CD8-positive, alpha-beta memory T cell (primary cell): ENCODE measurements around the gene TPRG1. TPM values are rescaled to one million over a fixed set of nuclear protein-coding genes. Genes with fewer than 3 reads are reported as not detected.

Experiments
- CTCF ChIA-PET: fragments of 350-600 bp; sonication (Branson Sonifier 250); formaldehyde crosslinking; loops from one replicate; lab custom pipeline; 2021; ENCODE audit warnings: antibody characterized with exemption; lab: Charles Lee
- POLR2A ChIA-PET: fragments of 350-600 bp; sonication (Branson Sonifier 250); formaldehyde crosslinking; loops from one replicate; lab custom pipeline; 2021; ENCODE audit warnings: antibody characterized with exemption; lab: Charles Lee
- DNase-seq, 5 donors: peaks; one replicate each; pipeline versions ENCODE4 v3.0.0 to v3.0.0-alpha.2; 2020 to 2022; ENCODE audit warnings: mixed read lengths in 1 of 5
- H3K27ac ChIP-seq: one replicate; pipeline ENCODE4 v1.7.0; 2013; ENCODE audit warnings: low read depth, mild to moderate bottlenecking, low read length, moderate library complexity
- H3K27me3 ChIP-seq: 2 replicates; pipeline ENCODE4 v1.7.0; 2013; ENCODE audit warnings: low read length, mild to moderate bottlenecking; ENCODE audit not compliant: insufficient read depth, poor library complexity, severe bottlenecking
- H3K36me3 ChIP-seq: 2 replicates; pipeline ENCODE4 v1.7.0; 2013; ENCODE audit warnings: mild to moderate bottlenecking, low read length, moderate library complexity; ENCODE audit not compliant: insufficient read depth
- H3K4me1 ChIP-seq: 2 replicates; pipeline ENCODE4 v1.7.0; 2013; ENCODE audit warnings: mild to moderate bottlenecking, low read length, moderate library complexity; ENCODE audit not compliant: insufficient read depth
- H3K4me3 ChIP-seq: 2 replicates; pipeline ENCODE4 v1.7.0; 2013; ENCODE audit warnings: mild to moderate bottlenecking, low read length
- H3K9me3 ChIP-seq: 2 replicates; pipeline ENCODE4 v1.7.0; 2013; ENCODE audit warnings: mild to moderate bottlenecking, low read length
- H3K27ac Mint-ChIP-seq, 8 donors: one replicate each; pipeline ENCODE4 v1.8.0; 2020 to 2021; ENCODE audit warnings: mixed read lengths in 8 of 8, mild to moderate bottlenecking in 6 of 8, inconsistent platforms in 3 of 8, moderate library complexity in 3 of 8
- H3K27me3 Mint-ChIP-seq, 2 donors: one replicate each; pipeline ENCODE4 v1.8.0; 2020 to 2021; ENCODE audit warnings: mixed read lengths in 2 of 2, mild to moderate bottlenecking in 1 of 2, moderate library complexity in 1 of 2
- H3K36me3 Mint-ChIP-seq, 3 donors: one replicate each; pipeline ENCODE4 v1.8.0; 2020 to 2021; ENCODE audit warnings: mixed read lengths in 3 of 3, inconsistent platforms in 1 of 3, mild to moderate bottlenecking in 1 of 3
- H3K4me1 Mint-ChIP-seq, 3 donors: one replicate each; pipeline ENCODE4 v1.8.0; 2020 to 2021; ENCODE audit warnings: mixed read lengths in 3 of 3, inconsistent platforms in 1 of 3, mild to moderate bottlenecking in 1 of 3
- H3K4me3 Mint-ChIP-seq, 7 donors: one replicate each; pipeline ENCODE4 v1.8.0; 2020 to 2021; ENCODE audit warnings: mixed read lengths in 7 of 7, mild to moderate bottlenecking in 6 of 7, moderate library complexity in 4 of 7, inconsistent platforms in 2 of 7
- H3K9me3 Mint-ChIP-seq, 5 donors: one replicate each; pipeline ENCODE4 v1.8.0; 2020 to 2022; ENCODE audit warnings: mixed read lengths in 5 of 5, mild to moderate bottlenecking in 3 of 5, moderate library complexity in 2 of 5, inconsistent platforms in 1 of 5
- polyA plus RNA-seq: library from polyadenylated mRNA; unstranded; fragments of 300-500 nt; fragmentation: Illumina TruSeq; gene quantifications from one replicate; pipeline ENCODE4 v1.2.3, GENCODE V29; 2021
- total RNA-seq, 2 experiments: library from RNA; stranded (reverse); gene quantifications; one replicate each; pipeline ENCODE4 v1.2.3, GENCODE V29; 2021

TPRG1 gene
- total and polyA plus RNA-seq, 3 experiments from 2014 or later = 28.6 to 30.5 (median 29.6) TPM

- DNase-seq = no peak
- Mint-ChIP-seq H3K4me3 (no peak overlapping the region), H3K27ac (no peak overlapping the region), H3K4me1 (peaks cover 3 to 26% (median 10%) of the 10 kb centered on the region in 3 donors), H3K36me3 (peaks cover 0 to 45% (median 9%) of the 10 kb centered on the region in 3 donors), H3K9me3 (no peaks in the 10 kb centered on the region), H3K27me3 (no peaks in the 10 kb centered on the region)
- Histone ChIP-seq H3K36me3 (no peaks in the 10 kb centered on the region), H3K4me1 (no peaks in the 10 kb centered on the region), H3K9me3 (no peaks in the 10 kb centered on the region), H3K27me3 (no peaks in the 10 kb centered on the region), H3K27ac (no peak overlapping the region), H3K4me3 (no peak overlapping the region)
- POLR2A ChIA-PET = no interaction called here
- CTCF ChIA-PET = no interaction called here
These were observed 5.5 kb upstream of the TPRG1 start for GRCh38 chr3:189166321-189166720.

GRCh38 chr3:189167027-189167766, 4.6 kb upstream of the TPRG1 start:
- Mint-ChIP-seq H3K27ac (peak overlapping the region in 1 of 8 donors; percentile 81), H3K4me3 (no peak overlapping the region), H3K27me3 (no peaks in the 10 kb centered on the region), H3K9me3 (no peaks in the 10 kb centered on the region), H3K4me1 (peaks cover 4 to 31% (median 13%) of the 10 kb centered on the region in 3 donors), H3K36me3 (peaks cover 0 to 47% (median 9%) of the 10 kb centered on the region in 3 donors)
- DNase-seq = no peak
- Histone ChIP-seq H3K4me1 (peaks cover 7% of the 10 kb centered on the region), H3K9me3 (no peaks in the 10 kb centered on the region), H3K27ac (no peak overlapping the region), H3K27me3 (no peaks in the 10 kb centered on the region), H3K4me3 (no peak overlapping the region), H3K36me3 (no peaks in the 10 kb centered on the region)
- ChIA-PET POLR2A (no interaction called here), CTCF (no interaction called here)

DNA sequence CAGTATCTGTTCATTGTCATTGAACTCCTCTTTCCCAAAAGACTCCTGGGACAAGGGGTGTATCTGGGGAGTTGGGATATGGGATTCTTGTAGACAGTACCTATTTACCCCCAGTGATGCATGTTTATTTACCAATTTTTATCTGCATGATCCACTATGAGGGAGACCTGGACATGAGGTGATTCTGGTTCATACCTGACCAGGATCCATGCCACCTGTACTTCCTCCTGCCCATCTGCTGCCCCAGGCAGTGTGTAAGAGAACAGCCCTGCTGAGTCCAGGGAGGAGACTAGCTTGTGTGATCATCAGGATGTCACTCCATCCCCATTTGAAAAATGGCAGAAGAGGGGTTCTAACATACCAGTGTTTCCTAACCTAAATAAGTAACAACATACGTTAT, 3.1 kb upstream of the TPRG1 start:
- POLR2A ChIA-PET = no interaction called here
- Mint-ChIP-seq H3K27ac (no peak overlapping the region), H3K27me3 (no peaks in the 10 kb centered on the region), H3K4me1 (peaks cover 4 to 32% (median 13%) of the 10 kb centered on the region in 3 donors), H3K9me3 (no peaks in the 10 kb centered on the region), H3K4me3 (no peak overlapping the region), H3K36me3 (peaks cover 0 to 40% (median 11%) of the 10 kb centered on the region in 3 donors)
- no peak overlapping the region for H3K27ac ChIP-seq
- H3K4me3 ChIP-seq = no peak overlapping the region
- no peaks in the 10 kb centered on the region for H3K27me3 ChIP-seq
- H3K36me3 ChIP-seq = no peaks in the 10 kb centered on the region
- no peak for DNase-seq
- peaks cover 9% of the 10 kb centered on the region for H3K4me1 ChIP-seq
- H3K9me3 ChIP-seq = no peaks in the 10 kb centered on the region
- CTCF ChIA-PET = no interaction called here

GRCh38 chr3:189169728-189170127, 2.0 kb upstream of the TPRG1 start:
- no peak for DNase-seq
- Mint-ChIP-seq H3K9me3 (no peaks in the 10 kb centered on the region), H3K27ac (no peak overlapping the region), H3K27me3 (no peaks in the 10 kb centered on the region), H3K36me3 (peaks cover 0 to 43% (median 11%) of the 10 kb centered on the region in 3 donors), H3K4me3 (no peak overlapping the region), H3K4me1 (peaks cover 4 to 31% (median 13%) of the 10 kb centered on the region in 3 donors)
- Histone ChIP-seq H3K9me3 (no peaks in the 10 kb centered on the region), H3K27me3 (no peaks in the 10 kb centered on the region), H3K27ac (no peak overlapping the region), H3K4me3 (no peak overlapping the region), H3K36me3 (no peaks in the 10 kb centered on the region), H3K4me1 (peaks cover 9% of the 10 kb centered on the region)
- ChIA-PET POLR2A (interaction anchor here (0.5 kb wide), 1 partner anchor 1580 kb away, joined by 9 read pairs; no protein-coding TSS in a partner anchor), CTCF (no interaction called here)

- H3K9me3 Mint-ChIP-seq = no peaks in the 10 kb centered on the region
- POLR2A ChIA-PET = no interaction called here
- H3K27me3 Mint-ChIP-seq = no peaks in the 10 kb centered on the region
- H3K4me3 Mint-ChIP-seq = no peak overlapping the region
- Histone ChIP-seq H3K27ac (no peak overlapping the region), H3K36me3 (no peaks in the 10 kb centered on the region), H3K4me1 (peaks cover 9% of the 10 kb centered on the region), H3K4me3 (no peak overlapping the region), H3K27me3 (no peaks in the 10 kb centered on the region), H3K9me3 (no peaks in the 10 kb centered on the region)
- no peak for DNase-seq
- CTCF ChIA-PET = no interaction called here
- peaks cover 4 to 27% (median 13%) of the 10 kb centered on the region in 3 donors for H3K4me1 Mint-ChIP-seq
- peaks cover 6 to 40% (median 11%) of the 10 kb centered on the region in 3 donors for H3K36me3 Mint-ChIP-seq
- no peak overlapping the region for H3K27ac Mint-ChIP-seq
These were observed 1.2 kb upstream of the TPRG1 start for GRCh38 chr3:189170559-189170958.

GRCh38 chr3:189172668-189173419, 1.1 kb downstream of the TPRG1 start:
- peaks cover 4 to 35% (median 8%) of the 10 kb centered on the region in 3 donors for H3K36me3 Mint-ChIP-seq
- POLR2A ChIA-PET = no interaction called here
- H3K4me1 ChIP-seq = peaks cover 9% of the 10 kb centered on the region
- no peak overlapping the region for H3K27ac Mint-ChIP-seq
- no peak overlapping the region for H3K4me3 Mint-ChIP-seq
- no peak overlapping the region for H3K4me3 ChIP-seq
- peak in 1 of 5 donors; percentile 17 for DNase-seq
- no peaks in the 10 kb centered on the region for H3K27me3 Mint-ChIP-seq
- CTCF ChIA-PET = no interaction called here
- no peaks in the 10 kb centered on the region for H3K36me3 ChIP-seq
- no peaks in the 10 kb centered on the region for H3K9me3 Mint-ChIP-seq
- H3K4me1 Mint-ChIP-seq = peaks cover 2 to 14% (median 3%) of the 10 kb centered on the region in 3 donors
- H3K27ac ChIP-seq = no peak overlapping the region
- H3K9me3 ChIP-seq = no peaks in the 10 kb centered on the region
- no peaks in the 10 kb centered on the region for H3K27me3 ChIP-seq

GRCh38 chr3:189184566-189184965, 12.8 kb downstream of the TPRG1 start:
- Histone ChIP-seq H3K4me1 (no peaks in the 10 kb centered on the region), H3K27ac (no peak overlapping the region), H3K36me3 (no peaks in the 10 kb centered on the region), H3K9me3 (no peaks in the 10 kb centered on the region), H3K4me3 (no peak overlapping the region), H3K27me3 (no peaks in the 10 kb centered on the region)
- ChIA-PET CTCF (no interaction called here), POLR2A (no interaction called here)
- Mint-ChIP-seq H3K4me1 (no peaks in the 10 kb centered on the region), H3K9me3 (peaks cover 20 to 33% (median 28%) of the 10 kb centered on the region in 5 donors), H3K27me3 (no peaks in the 10 kb centered on the region), H3K4me3 (no peak overlapping the region), H3K27ac (no peak overlapping the region), H3K36me3 (peaks cover 13 to 57% (median 48%) of the 10 kb centered on the region in 3 donors)
- no peak for DNase-seq

- CTCF ChIA-PET = no interaction called here
- POLR2A ChIA-PET = no interaction called here
- Mint-ChIP-seq H3K36me3 (peaks cover 17 to 62% (median 55%) of the 10 kb centered on the region in 3 donors), H3K4me3 (no peak overlapping the region), H3K27me3 (no peaks in the 10 kb centered on the region), H3K4me1 (no peaks in the 10 kb centered on the region), H3K27ac (no peak overlapping the region), H3K9me3 (peaks cover 24 to 36% (median 29%) of the 10 kb centered on the region in 5 donors)
- Histone ChIP-seq H3K4me3 (no peak overlapping the region), H3K27ac (no peak overlapping the region), H3K27me3 (no peaks in the 10 kb centered on the region), H3K9me3 (no peaks in the 10 kb centered on the region), H3K4me1 (no peaks in the 10 kb centered on the region), H3K36me3 (no peaks in the 10 kb centered on the region)
- DNase-seq = no peak
These were observed 14.3 kb downstream of the TPRG1 start for GRCh38 chr3:189186101-189186500.
